LHCN-M2 (cell line): ENCODE measurements around the gene PER2. TPM values are rescaled to one million over a fixed set of nuclear protein-coding genes. Genes with fewer than 3 reads are reported as not detected.

Experiments
- DNase-seq: peaks from one replicate; pipeline ENCODE4 v3.0.0-alpha.2; 2012; ENCODE audit warnings: low read depth
- total RNA-seq: library from RNA; depleted of rRNA; stranded (reverse); fragments of >200 nt; gene quantifications from 2 replicates; pipeline ENCODE4 v1.2.3, GENCODE V29; 2014

PER2 gene
- total RNA-seq, 1 experiment from 2014 or later, result 3.9 TPM

DNA sequence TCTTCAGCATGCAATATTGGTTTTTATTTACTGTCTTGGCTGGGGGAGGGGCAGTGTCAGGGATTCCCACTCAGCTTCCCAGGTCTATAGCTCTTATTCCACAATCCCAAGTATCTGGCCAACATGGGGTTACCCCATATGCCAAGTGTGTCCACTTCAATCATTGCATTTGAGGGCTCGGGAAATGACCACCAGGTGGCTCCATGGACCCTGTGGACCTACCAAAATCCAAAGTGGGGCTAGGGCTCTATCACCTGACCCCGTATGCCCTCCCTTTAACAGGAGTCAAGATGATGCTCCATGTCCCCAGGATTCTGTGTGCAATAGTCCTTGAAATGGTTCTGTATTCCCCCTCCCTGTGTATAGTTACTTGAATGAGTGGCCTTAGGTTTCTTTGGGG is 19.8 kb upstream of the PER2 start:
- no peak for DNase-seq

DNA sequence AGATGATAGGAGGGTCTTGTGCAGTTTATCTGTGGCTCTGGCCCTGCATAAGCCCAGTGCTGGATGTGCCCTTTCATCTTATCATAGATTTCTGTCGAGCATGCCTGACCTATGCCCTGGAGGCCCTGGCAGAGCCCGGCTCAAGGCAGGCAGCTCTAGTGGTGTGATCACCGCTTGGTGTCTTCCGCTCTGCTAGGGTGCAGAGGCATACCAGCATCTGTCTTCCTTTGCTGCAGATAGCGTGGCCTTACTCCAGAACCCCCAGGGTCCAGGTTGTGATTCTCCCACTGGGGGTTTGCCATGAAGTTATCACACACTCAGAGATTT is 18.2 kb upstream of the PER2 start:
- no peak for DNase-seq

DNA sequence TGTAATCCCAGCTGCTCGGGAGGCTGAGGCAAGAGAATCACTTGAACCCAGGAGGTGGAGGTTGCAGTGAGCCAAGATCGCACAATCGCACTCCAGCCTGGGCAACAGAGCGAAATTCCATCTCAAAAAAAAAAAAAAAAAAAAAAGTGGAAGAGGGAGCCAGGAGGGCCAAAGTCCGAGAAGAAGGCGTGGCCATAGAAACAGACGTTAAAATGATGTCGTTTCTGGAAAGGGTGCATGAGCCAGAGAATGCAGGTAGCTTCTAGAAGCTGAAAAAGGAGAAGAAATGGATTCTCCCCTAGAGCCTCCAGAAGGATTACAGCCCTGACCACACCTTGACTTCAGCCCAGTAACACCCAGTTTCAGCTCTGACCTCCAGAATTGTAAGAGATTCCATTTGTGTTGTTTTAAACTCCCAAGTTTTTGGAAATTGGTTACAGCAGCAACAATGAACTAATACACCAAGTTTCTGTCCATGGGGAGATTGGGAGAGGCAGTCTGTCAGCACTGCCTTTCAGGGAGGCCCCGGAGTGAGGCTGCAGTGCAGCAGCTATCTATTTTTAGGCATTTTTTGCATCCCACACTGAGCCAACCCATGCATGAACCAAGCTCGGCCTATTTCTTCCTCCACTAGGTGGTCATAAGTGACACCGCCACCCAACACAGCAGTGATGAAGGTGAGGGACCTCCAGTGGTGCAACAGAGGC is 17.7 kb upstream of the PER2 start:
- DNase-seq, result no peak

DNA sequence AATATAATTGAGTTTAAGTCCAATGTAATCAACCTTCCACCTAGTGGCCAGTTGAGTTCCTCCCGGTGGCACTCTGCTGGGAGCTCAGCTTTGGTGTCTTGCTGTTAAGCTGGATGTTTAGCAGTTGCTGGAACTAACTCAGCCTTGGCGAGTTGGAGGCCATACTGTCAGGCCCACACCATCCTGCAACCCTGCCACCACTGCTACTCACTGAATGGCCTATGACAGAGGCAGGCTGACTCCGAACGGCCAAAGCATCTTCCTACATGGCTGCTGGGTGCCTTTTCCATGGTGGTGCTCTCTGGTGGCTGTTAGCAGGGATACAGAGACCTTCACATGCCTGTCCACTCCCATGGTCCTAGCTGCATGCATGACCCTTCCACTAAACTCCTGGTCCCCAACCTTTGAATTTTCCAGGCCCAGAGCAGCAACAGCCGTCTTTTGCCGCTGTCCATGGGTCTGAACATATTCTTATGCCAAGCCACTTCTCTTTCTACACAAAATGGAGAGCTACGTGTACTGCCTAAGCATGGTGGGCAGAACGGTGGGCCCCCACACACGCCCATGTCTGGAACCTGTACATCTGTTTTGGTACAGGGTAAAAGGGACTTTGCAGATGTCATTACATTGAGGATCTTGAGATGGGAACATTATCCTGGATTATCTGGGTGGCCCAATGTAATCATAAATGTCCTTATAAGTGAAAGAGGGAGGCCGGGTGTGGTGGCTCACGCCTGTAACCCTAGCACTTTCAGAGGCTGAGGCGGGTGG is 16.9 kb upstream of the PER2 start:
- DNase-seq, result no peak

DNA sequence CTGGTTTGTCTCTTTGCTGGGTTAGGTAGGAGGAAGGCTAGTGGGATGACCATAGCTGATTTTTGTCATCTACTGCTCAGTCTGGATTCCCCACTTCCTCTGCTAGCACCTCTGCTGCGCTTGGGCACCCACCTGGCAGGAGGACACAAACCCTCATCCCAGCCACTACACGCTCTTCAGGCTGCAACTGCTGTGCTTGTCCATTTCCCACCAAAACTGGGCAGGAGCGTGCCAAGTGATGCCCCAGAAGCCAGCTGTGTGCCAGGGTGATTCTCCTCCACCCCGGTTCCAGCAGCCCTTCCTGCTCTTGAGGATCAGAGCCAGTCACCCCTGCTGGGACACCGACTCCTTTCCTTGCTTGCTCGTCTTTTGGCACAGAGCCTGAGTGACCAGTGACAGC is 15.7 kb upstream of the PER2 start:
- no peak for DNase-seq

DNA sequence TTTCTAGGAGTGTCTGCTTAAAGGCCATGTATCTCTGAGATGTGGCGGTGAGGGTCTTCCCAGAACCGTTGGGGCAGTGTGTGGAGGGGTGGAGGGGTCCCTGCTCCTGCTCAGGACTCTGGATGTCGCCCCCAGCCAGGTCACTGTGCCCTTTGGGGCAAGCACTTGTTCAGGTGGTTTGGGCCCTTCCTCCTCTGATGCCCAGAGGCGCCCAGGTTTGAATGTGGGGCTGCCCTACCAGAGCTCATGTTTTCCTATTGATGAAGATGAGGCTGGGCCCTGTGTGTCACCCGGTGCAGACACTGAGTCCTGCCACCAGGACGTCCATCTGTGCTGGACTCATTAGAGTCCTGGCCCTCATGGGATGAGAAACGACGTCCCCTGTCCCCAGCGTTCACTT is 14.3 kb upstream of the PER2 start:
- no peak for DNase-seq

DNA sequence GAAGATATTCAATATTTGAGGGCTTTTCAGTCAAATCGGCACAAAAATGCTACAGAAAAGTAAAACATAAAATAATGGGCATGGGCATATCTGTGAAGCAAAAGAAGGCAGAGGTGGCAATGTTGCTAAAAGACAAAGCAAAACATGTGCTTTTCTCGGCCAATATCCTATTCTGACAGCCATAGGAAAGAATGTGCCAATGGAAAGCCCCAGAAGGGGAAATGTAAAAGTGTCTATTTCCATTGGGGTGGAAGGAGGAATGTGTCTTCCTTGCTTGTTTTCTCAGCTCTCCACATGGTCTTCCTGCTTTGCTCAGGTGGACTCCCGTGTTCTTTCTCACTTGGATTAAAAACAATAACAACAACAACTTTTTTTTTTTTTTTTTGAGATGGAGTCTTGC is 13.7 kb upstream of the PER2 start:
- no peak for DNase-seq

DNA sequence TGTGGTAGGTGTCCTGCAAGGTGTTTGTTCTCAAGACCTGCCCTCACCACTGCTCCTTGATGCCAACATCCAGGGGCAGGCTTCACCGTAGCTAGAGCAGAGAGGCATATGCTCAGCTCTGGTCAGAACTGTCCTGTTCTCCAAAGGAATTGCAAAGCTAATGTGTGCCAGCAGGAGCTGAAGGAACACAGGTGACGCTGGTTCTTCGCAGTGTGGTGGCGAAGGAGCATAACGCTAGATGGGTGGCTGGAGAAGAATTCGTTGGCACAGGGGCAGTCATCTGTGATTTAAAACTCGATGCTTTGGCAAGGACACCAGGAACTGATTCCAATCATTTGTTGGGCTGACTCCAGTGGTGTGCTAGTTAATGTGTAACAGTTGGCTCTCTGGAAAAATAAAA is 11.4 kb upstream of the PER2 start:
- DNase-seq, result no peak

DNA sequence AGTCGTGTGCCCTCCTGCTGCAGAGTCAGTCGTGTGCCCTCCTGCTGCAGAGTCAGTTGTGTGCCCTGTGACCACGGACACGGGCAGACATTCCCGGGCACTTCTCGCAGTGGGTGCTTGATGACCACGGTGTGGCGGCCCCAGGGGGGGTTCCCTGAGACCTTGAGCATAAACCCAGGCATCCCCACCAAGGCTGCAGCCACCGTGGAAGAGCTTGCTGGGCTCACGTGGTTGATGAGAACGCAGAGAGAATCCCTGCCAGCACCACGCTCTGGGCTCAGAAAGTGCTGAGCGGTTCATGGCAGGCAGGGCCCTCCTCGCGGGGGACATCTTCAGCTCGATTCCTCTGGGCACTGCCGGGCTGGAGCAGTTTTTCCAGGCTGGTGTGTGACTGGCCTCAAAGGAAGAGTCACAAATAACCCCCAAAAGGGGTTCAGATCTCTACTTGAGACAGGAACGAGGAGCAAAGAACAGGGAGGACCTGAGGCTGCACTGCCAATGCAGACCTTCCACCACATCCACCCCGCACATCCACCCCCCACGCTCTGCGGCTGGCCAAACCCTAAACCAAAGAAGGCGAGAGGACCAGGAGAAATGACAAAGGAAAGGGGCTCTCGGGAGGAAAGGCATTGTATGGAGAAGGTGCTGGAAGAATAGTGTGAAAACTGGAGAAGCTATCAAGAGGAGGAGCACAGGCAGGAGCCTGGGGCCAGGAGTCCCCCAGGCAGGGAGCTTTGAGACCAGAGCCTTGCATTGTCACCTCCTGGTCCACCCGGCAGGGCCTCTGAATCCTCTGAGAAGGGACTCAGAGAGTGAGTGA is 8.4 kb upstream of the PER2 start:
- DNase-seq, result no peak

DNA sequence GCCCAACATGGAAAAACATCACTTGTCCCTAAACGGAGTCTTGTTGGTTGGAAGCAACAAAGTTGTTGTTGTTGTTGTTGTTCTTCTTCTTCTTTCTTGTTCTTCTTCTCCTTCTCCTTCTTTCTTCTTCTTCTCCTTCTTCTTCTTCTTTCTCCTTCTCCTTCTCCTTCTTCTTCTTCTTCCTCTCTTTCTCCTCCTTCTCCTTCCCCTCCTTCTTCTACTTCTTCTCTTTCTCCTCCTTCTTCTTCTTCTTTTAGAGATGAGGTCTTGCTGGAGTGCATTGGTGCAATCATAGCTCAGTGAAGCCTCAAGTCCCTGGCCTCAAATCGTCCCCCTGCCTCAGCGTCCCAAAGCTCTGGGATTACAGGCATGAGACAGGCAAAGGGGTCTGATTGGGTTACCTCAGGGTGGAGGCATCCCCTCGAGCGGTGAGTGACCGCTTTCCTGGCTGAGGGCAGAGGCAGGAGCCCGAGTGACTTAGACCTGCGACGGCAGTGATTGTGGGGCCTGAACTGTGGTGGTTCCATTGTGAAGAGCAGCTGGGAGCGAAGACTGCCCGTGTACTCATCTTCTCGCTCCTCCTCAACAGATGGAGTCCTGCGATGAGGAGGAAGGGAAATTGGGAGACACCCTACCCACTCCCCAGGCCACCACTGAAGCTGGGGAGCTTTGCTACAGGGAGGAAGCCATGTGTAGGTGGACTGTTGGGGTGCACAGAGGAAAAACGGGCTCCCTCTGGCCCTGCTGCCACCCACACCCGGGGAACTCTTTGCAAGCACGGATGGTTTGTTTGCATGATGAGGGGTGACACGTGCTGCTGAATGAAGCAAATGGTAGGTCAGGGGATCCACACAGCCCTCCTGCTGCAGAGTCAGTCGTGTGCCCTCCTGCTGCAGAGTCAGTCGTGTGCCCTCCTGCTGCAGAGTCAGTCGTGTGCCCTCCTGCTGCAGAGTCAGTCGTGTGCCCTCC is 7.0 kb upstream of the PER2 start:
- no peak for DNase-seq

DNA sequence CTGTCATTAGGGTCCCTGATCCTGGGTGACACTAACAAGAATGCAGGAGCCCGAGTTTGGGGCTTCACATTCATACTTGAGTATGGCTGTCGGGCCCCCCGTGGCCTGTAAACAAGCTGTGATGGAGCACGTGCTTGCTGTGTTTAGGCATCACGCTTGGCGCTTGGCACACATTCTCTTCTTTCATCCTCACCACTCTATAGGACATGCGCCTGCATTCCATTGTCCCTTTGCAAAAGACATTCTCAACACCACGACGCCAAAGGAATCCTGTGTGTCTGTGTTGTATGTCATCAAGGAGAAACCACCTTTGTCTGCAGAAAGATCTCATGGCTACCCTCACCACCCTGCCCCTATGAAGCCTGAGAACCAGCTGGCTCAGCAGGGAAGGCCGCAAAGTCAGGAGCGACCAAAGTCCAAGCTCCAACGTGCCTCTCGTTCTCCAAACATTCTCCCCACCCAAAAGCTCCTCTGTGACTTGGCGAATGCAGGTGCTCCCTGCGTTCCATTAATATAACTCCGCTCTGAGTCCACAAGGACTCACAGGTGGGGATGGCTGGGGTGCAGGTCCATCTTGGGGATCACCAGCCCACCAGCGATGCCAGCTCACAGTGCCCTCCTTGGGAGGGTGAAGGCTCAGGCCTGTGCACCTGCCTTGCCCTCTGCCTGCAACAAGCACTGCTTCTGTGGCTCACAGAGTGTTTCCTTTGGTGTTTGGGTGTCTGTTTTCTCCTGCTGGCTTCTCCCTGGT is 6.2 kb upstream of the PER2 start:
- no peak for DNase-seq

DNA sequence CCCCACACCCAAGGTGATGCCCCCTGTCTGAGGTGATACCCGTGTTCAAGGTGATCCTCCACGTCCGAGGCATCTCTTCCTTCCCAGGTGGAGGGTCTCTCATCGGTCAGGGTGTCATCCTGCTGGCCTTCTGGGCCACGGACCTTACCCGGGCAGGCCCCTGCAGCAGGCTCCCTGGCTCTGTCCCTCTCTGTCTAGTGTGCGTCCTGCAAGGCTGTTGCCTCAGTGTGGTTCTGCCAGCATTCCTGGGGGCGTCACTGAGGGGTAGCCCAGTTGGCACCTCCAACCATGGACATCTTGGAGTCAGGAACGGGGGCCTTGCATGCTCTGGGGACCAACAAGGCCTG is 5.6 kb upstream of the PER2 start:
- DNase-seq, result no peak

DNA sequence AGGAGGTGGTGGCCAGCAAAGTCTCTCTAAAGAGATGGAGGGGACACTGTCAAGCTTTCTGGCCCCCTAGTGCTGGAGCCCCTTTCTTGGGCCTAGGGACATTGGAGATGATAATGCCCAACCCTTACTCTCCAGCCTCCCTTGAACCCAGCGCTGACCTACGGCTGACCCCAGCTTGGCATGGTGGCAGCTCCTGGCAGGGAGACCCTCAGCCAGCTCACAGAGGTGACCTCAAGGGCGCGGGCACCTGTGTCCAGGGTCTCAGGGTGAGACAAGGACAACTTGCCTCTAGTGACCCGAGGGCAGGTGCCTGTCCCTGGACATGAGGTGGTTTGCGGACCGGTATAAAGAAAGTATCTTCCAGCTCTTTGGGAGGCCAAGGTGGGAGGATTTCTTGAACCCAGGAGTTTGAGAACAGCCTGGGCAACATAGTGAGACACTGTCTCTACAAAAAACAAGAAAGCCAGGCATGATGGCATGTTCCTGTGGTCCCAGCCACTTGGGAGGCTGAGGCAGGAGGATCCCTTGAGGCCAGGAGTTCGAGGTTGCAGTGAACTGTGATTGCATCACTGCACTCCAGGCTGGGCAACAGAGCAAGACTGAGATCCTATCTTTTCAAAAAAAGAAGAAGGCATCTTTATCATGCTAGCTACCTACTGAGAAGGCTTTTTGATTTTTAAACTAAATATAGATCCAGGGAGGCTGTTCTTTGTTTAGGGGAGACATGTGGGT is 3.3 kb upstream of the PER2 start:
- no peak for DNase-seq

DNA sequence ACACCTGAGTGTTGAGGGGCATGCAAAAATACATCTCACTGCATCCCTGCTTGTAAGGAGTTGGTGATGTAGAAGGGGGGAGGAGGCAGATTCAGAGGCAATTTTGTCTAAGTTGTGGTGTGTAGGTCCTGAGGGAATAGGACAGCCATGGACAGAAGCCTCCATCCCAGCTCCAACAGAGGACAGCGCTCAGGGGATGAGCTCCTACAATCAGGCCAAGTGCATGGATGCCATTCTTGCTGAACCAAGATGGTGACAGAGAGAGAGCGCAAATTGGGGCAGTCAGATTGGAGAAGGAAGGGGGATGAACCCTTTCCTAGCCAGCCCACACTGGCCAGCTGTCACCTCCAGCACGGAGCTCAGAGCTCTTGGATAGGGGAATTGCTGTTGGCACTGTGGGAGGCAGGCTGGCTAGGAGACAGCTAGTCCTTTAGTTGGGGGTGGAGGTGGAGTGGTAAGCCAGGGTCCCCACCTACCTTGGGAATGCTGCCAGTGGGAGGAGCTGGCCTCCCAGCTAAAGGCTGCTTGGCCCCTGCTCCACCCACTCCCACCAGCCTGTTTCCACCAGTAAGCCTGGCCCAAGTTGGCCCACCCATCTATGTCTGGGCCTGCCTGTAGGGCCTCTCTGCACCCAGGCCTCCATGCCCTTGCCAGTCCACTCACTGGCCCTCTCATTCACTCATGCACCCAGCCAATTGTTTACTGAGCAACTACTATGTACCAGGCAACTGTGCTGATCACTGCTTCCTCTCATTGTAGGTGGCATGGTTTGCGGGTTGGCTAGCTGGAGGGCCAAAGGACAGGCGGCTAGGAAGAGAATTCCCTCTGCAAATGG is 2.5 kb upstream of the PER2 start:
- DNase-seq, result no peak

DNA sequence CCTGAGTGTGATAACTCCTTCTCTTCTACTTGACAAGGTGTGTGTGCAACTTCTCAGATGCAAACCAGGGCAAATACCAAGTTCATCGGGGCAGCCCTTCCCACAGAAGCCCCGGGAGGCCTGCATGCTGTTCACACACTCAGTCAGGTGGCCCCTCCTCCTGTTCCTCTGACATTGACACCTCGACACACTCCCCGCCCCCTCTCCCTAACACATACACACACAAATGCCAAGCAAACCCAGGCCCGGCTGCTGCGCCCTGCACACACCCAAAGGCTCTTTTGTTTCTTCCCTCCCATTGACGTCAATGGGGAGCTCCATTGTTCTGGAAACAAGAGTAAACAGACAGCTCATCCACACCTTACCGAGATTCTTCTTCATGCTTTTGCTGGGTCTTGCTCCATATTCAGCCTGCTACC is 1.7 kb upstream of the PER2 start:
- no peak for DNase-seq

DNA sequence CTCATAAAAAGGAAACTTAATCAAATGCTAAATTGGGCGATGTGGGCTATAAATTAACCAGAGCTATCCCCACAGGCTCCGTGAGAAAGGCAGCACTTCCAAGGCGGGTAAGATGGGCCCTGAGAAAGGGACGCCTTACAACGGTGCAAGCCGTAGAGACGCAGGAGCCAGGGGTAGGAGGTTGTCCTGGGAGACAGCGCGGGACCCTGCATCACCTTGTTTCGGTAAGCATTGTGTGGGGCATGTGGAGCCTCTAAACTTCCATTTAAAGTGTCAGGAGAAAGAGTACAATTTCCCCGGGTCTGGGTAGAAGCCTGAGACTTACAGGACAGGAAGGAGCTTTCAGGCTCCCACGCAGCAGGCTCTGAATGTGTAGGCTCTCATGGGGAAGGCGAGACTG is 1.2 kb upstream of the PER2 start:
- no peak for DNase-seq

DNA sequence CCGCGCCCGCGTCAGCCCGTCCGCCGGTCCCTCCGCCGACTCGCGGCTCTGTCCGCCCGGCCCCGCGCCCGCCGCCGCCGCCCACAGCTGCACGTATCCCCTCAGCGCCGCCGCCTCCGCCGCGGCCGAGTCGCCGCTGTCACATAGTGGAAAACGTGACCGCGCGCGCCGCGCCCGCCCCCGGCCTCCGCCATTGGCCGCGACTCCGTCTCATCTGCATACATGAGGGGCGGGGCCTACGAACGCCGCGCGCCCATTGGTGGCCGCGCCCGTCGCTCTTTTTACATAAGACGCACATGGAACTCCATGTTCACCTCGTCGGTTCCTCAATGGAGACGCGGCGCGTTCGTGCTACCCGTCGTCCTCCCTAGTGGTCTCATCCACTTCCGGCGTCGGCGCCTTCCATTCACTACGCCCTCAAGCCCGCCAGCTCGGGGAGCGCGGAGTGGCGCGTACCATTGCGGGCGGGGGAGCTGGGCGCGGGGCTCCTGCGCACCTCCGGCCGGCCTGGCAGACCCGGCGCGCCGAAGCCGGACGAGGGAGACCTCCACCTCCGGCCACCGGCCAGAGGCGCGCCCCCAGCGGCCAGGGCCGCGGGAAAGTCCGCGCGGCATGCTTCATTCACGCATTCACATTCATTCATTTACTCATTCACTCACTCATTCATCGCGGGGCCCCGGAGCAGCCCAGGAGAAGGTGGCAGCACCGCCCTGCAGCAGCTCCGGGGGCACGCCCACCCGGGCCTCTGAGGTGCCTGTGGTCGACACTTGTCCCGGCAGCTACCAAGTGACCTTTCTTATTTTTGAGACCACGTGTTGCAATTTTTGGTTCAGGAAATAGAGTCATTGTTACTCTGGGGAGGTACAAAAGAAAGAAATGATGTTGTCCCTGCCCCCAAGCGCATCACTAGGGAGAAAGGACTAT is 502 bp upstream of the PER2 start:
- DNase-seq, result peak; percentile 98
